Endothelial cell of umbilical vein (primary cell): Measurements from ENCODE around the gene VSIG4. TPM values are rescaled to one million over a fixed set of nuclear protein-coding genes. Genes with fewer than 3 reads are reported as not detected.

ENCODE experiments used
- Bru-seq: library from RNA; stranded (reverse); fragments of 400-500 nt; gene quantifications from one replicate; lab custom pipeline; 2021; lab: Mats Ljungman, UMichigan
- BruChase-seq, 2 experiments: library from RNA; stranded (reverse); fragments of 400-500 nt; gene quantifications; one replicate each; lab custom pipeline; 2021; lab: Mats Ljungman, UMichigan
- BruUV-seq: library from RNA; stranded (reverse); fragments of 400-500 nt; replicated peaks from 2 replicates; lab custom pipeline; 2021; lab: Mats Ljungman, UMichigan
- CTCF ChIA-PET: fragments of 300-600, 350-600 bp; sonication (Branson Sonifier 250); formaldehyde crosslinking; loops from one replicate; lab custom pipeline; 2021; ENCODE audit warnings: antibody characterized with exemption, inconsistent platforms; lab: Charles Lee
- POLR2A ChIA-PET: fragments of 300-600, 350-600 bp; sonication (Branson Sonifier 250); formaldehyde crosslinking; loops from one replicate; lab custom pipeline; 2021; ENCODE audit warnings: antibody characterized with exemption, inconsistent platforms; lab: Charles Lee
- DNase-seq: peaks from one replicate; pipeline ENCODE4 v3.0.0-alpha.2; 2011; ENCODE audit warnings: low read depth, low spot score
- FAIRE-seq: peaks from 2 replicates; lab custom pipeline; 2011; peaks lifted over from hg19 to GRCh38; lab: Jason Lieb, UNC
- H2AFZ ChIP-seq: 2 replicates; pipeline ENCODE4 v1.6.0; 2012; ENCODE audit warnings: low read depth, low read length, control low read depth, inconsistent platforms
- H3K27ac ChIP-seq: 2 replicates; pipeline ENCODE4 v1.5.1; 2011; ENCODE audit warnings: low read depth, mild to moderate bottlenecking, control low read depth, low read length, moderate library complexity; ENCODE audit not compliant: insufficient read depth
- H3K27me3 ChIP-seq, 2 experiments: 2 replicates each; pipeline versions ENCODE4 v1.6.0 to v1.6.1; 2011; ENCODE audit warnings: low read length in 2 of 2, mixed read lengths in 1 of 2; ENCODE audit not compliant: control insufficient read depth in 2 of 2, insufficient read depth in 2 of 2
- H3K36me3 ChIP-seq, 2 experiments: 2 replicates in 1 of 2; 3 replicates in 1 of 2; pipeline ENCODE4 v1.5.1; 2011; ENCODE audit warnings: low read length in 2 of 2, mild to moderate bottlenecking in 1 of 2, moderate library complexity in 1 of 2; ENCODE audit not compliant: control insufficient read depth in 2 of 2, insufficient read depth in 2 of 2; ENCODE audit errors: extremely low read depth in 1 of 2
- H3K4me1 ChIP-seq: 3 replicates; pipeline ENCODE4 v1.5.1; 2011; ENCODE audit warnings: mild to moderate bottlenecking, low read length; ENCODE audit not compliant: control insufficient read depth, insufficient read depth; ENCODE audit errors: extremely low read depth
- H3K4me2 ChIP-seq: 2 replicates; pipeline ENCODE4 v1.6.1; 2011; ENCODE audit warnings: low read length, control low read depth, mixed read lengths; ENCODE audit not compliant: insufficient read depth
- H3K4me3 ChIP-seq, 3 experiments: fragments of 200-600 bp in 1 of 3; sonication (generic), shearing (Covaris generic) in 1 of 3; replicated peaks in 1 of 3; 2 replicates each; pipeline ENCODE4 v1.5.1; 2011 to 2016; ENCODE audit warnings: control low read depth in 3 of 3, low read length in 3 of 3, mild to moderate bottlenecking in 2 of 3, inconsistent platforms in 1 of 3, low read depth in 1 of 3, moderate library complexity in 1 of 3; ENCODE audit not compliant: insufficient read depth in 1 of 3
- H3K79me2 ChIP-seq: 2 replicates; pipeline ENCODE4 v1.6.0; 2012; ENCODE audit warnings: low read length, inconsistent platforms; ENCODE audit not compliant: control insufficient read depth, insufficient read depth
- H3K9ac ChIP-seq: replicated peaks from 2 replicates; pipeline ENCODE3; 2011; ENCODE audit warnings: low read length, control low read depth; ENCODE audit not compliant: insufficient read depth; ENCODE audit errors: extremely low read depth
- H3K9me1 ChIP-seq: replicated peaks from 3 replicates; pipeline ENCODE4 v1.6.0; 2011; ENCODE audit warnings: mild to moderate bottlenecking, low read length; ENCODE audit not compliant: control insufficient read depth, insufficient read depth; ENCODE audit errors: extremely low read depth
- H3K9me3 ChIP-seq: replicated peaks from 2 replicates; pipeline ENCODE4 v1.5.1; 2012; ENCODE audit warnings: low read length, inconsistent platforms; ENCODE audit not compliant: control insufficient read depth, insufficient read depth
- H4K20me1 ChIP-seq: replicated peaks from 2 replicates; pipeline ENCODE3; 2011; ENCODE audit warnings: mild to moderate bottlenecking, low read length; ENCODE audit not compliant: control insufficient read depth, insufficient read depth; ENCODE audit errors: extremely low read depth
- CTCF ChIP-seq, 2 donors: IDR thresholded peaks; 1 replicate in 1 of 2; 2 replicates in 1 of 2; pipeline ENCODE4 v1.5.1; 2011; ENCODE audit warnings: low read length in 2 of 2, mild to moderate bottlenecking in 2 of 2, moderate library complexity in 2 of 2, control low read depth in 1 of 2, inconsistent platforms in 1 of 2, low read depth in 1 of 2; ENCODE audit not compliant: insufficient read depth in 1 of 2; ENCODE audit errors: extremely low read depth in 1 of 2
- EZH2 ChIP-seq: IDR thresholded peaks from 2 replicates; pipeline ENCODE4 v1.6.1; 2012; ENCODE audit warnings: borderline replicate concordance, low read depth, mild to moderate bottlenecking, moderate library complexity, low read length, inconsistent platforms; ENCODE audit not compliant: severe bottlenecking
- FOS ChIP-seq: IDR thresholded peaks from 2 replicates; pipeline ENCODE4 v1.6.1; 2011; ENCODE audit warnings: mild to moderate bottlenecking, low read length, moderate library complexity, borderline replicate concordance; ENCODE audit not compliant: insufficient read depth
- GATA2 ChIP-seq: IDR thresholded peaks from 2 replicates; pipeline ENCODE4 v1.7.0; 2011; ENCODE audit warnings: low read depth, mild to moderate bottlenecking, moderate library complexity, mixed read lengths, low read length; ENCODE audit not compliant: insufficient read length, insufficient read depth
- JUN ChIP-seq: IDR thresholded peaks from 2 replicates; pipeline ENCODE4 v1.6.1; 2011; ENCODE audit warnings: borderline replicate concordance, low read depth; ENCODE audit not compliant: insufficient read length, insufficient read depth
- MAX ChIP-seq: IDR thresholded peaks from 2 replicates; pipeline ENCODE4 v1.6.1; 2011; ENCODE audit not compliant: insufficient read depth, insufficient read length
- MYC ChIP-seq: IDR thresholded peaks from one replicate; pipeline ENCODE4 v1.6.1; 2011; ENCODE audit warnings: mild to moderate bottlenecking, low read depth, low read length
- POLR2A ChIP-seq: IDR thresholded peaks from 2 replicates; pipeline ENCODE4 v1.6.1; 2012; ENCODE audit warnings: low read depth, mild to moderate bottlenecking, control low read depth, low read length
- POLR2AphosphoS5 ChIP-seq: IDR thresholded peaks from 2 replicates; pipeline ENCODE4 v1.6.1; 2012; ENCODE audit warnings: low read depth, mild to moderate bottlenecking, control low read depth, low read length, moderate library complexity; ENCODE audit not compliant: insufficient read depth
- dilution Hi-C: fragments of 300-500 bp; cut with MboI; formaldehyde crosslinking; loops from one replicate; pipeline ENCODE4 v1.15.0; 2019; ENCODE audit warnings: low sequenced_read_pairs; ENCODE audit not compliant: extremely low pct_ligation_motif_present
- intact Hi-C: fragments of 100-400 bp; cut with micrococcal nuclease; formaldehyde crosslinking; loops from one replicate; pipeline ENCODE4 v1.10.0; 2022
- long read RNA-seq: library from polyadenylated mRNA; stranded (forward); transcript quantifications from one replicate; pipeline ENCODE4 v2.0.0, GENCODE V29; 2021
- polyA minus RNA-seq, 3 experiments: library from RNA; depleted of rRNA, polyadenylated mRNA; stranded (reverse); fragments of >200 nt; gene quantifications; 1 replicate in 1 of 3; 2 replicates in 2 of 3; pipeline ENCODE4 v1.2.3, GENCODE V29; 2011
- polyA plus RNA-seq, 4 experiments: library from polyadenylated mRNA; depleted of rRNA in 3 of 4; stranded (reverse) in 3 of 4; unstranded in 1 of 4; fragments of >200 nt; gene quantifications; 2 replicates each; pipeline versions ENCODE4 v1.2.1 to v1.2.3, GENCODE V29; 2011 to 2012; ENCODE audit warnings: missing spikeins in 1 of 4
- total RNA-seq: library from RNA; stranded (reverse); gene quantifications from 2 replicates; pipeline ENCODE4 v1.2.3, GENCODE V29; 2021

VSIG4 gene
- not detected in 2 replicates for total RNA-seq
- not detected in 2 replicates for polyA plus RNA-seq
- polyA plus RNA-seq (2011; cell fraction: cytosol; rRNA removed), result not detected in 2 replicates
- not detected in 2 replicates for polyA plus RNA-seq (2011; cell fraction: nucleus; rRNA removed)
- not detected in 2 replicates for polyA plus RNA-seq (2012)
- polyA minus RNA-seq, result not detected in 2 replicates
- not detected for polyA minus RNA-seq (2011; cell fraction: cytosol; rRNA and poly(A)+ RNA removed)
- not detected in 2 replicates for polyA minus RNA-seq (2011; cell fraction: nucleus; rRNA and poly(A)+ RNA removed)
- Bru-seq, nascent RNA, result not detected
- not detected for BruChase-seq, experiment 1, labeled RNA remaining after a 6-hour chase
- BruChase-seq, experiment 2, labeled RNA remaining after a 2-hour chase, result not detected
- long read RNA-seq, result 0 reads

GRCh38 chrX:66039944-66040343 is at the start of gene VSIG4:
Gene VSIG4 (minus strand): TSS chrX:66040080. CDS start chrX:66039998, 82 bp downstream.
- Histone ChIP-seq H3K27me3 (no peaks in the 10 kb centered on the region), H3K27ac (no peak within 1 kb of the TSS), H3K9ac (no peak within 1 kb of the TSS), H2AFZ (no peak within 1 kb of the TSS), H3K4me3 (no peak within 1 kb of the TSS), H3K4me2 (no peak within 1 kb of the TSS), H3K4me1 (no peaks in the 10 kb centered on the region), H3K36me3 (no peaks in the 10 kb centered on the region), H4K20me1 (no peaks in the 10 kb centered on the region), H3K9me1 (no peaks in the 10 kb centered on the region), H3K79me2 (no peaks in the 10 kb centered on the region), H3K9me3 (no peaks in the 10 kb centered on the region)
- FAIRE-seq (no peak), DNase-seq (no peak)
- ChIA-PET CTCF (no interaction called here), POLR2A (no interaction called here)
- intact Hi-C loops (no loop called here), dilution Hi-C loops (no loop called here)
- BruUV-seq, result no TSS peak
- TF ChIP-seq GATA2 (no peak), POLR2A (no peak), MAX (no peak), MYC (no peak), CTCF (IDR thresholded peaks at IDR 0.05; ENCODE audit: extremely low read depth in 1 of 2, insufficient read depth in 1 of 2, low read depth in 1 of 2, low read length in 2 of 2) (no peak), FOS (no peak), POLR2AphosphoS5 (no peak), JUN (no peak), EZH2 (no peak)
